ENCODE measurements around the gene TPM2.

The TPM2 gene

DNA sequence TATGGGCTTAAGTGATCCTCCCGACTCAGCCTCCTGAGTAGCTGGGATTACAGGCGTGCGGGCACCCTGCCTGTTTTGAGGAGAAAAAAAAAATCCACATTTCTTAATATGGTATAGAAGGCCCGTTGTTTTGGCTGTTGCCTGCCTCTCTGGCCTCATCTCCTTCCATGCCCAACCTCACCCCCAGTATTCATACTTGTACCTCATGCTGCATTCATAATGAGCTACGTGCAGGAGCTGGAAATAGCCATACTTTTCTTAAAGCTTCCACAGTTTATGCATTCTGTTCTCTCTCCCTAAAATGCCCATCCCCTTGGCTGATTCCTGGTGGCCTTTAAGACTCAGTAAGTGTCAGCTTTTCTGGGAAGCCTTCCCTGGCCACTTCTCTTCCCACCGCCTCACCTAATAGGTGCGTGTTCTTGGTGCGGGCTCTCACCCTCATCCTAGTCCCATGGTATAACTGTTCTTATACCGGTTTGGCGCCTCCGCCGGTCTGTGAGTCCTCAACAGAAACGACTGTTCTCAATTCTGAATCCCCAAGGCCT, 2.1 kb upstream of the TPM2 start:
- no peak for DNase-seq

- DNase-seq = no peak
Observed at GRCh38 chr9:35691334-35691650, 1.6 kb upstream of the TPM2 start.

DNA sequence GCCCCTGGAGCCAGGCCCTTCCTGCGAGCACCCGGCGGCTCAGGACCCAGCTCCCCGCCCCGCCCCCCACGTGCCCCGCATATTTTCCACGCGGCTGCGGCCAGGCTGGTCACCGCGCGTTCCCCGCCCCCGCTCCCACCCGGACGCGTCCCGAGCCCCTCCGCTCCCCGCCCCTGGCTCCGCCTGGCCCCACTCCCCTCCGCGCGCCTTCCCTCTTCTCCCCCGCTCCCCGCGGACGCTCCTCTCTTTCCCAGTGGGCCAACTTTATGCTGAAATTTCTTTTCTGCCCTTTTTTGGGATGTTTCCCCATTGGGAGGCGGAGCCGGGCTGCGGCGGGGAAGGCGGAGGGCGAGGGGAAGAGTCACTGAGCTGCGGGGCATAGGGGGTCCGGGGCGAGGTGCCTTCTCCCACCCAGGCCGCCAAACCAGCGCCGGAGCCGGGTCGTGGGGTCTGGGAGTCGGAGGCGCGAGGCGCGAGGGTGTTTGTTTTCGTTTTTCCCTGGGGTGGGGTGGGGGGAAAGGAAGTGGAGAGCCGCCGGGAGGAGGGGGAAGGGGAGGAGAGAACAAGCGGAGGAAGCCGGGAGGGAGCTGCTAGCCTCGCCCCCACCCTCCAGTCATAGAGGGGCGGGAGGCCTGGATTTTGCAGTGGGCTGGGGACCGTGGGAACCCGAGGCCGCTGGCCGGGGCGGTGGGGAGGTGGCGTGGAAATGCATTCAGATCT, 1.0 kb upstream of the TPM2 start:
- DNase-seq = peak in 1 of 2 experiments; percentile 36

DNA sequence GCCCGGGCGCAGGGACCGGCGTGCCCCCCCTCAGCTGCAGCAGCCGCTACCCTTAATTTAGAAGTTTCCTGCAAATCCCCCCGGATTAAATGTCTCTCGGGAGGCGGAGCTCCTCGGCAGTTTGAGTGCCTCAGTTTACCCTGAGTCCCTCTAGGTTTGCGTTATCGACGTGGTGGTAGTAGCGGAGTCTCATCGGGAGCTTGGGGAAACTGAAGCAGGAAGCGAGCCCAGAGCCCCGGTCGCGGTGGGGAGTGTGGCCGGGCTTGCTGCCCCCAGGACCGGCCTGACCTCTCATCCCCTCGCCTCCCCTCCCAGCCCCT, 529 bp upstream of the TPM2 start:
- peak in 1 of 2 experiments; percentile 33 for DNase-seq

GRCh38 chr9:35688558-35689541, 875 bp downstream of the TPM2 start:
- DNase-seq = no peak

DNA sequence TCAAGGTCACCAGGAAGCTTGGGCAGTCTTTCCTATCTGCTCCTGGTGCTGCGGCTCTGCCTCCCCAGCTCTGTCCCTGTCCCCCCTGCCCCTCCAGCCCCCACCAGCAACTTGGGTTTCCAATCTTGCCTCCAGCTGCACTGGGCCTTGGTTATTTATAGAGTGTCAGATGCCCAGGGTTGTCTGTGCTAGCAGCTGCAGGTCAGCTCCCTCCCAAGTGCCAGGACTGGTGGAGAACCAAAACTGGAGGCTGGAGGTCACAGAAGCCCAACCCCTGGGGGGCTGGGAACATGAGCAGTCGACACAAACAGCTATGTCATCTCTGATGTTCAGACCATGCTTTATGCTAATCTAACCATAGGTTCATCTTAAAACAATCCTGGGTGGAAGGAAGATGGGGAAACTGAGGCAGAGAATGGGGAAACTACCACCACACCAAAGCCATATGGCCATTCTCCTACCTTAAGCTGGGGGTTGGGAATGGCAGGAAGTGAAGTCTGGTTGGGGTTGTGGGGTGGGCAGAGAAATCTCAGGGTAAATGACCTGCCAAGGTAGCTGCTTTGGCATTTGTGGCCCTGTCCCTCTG, 1.7 kb downstream of the TPM2 start:
- DNase-seq = no peak

GRCh38 chr9:35687306-35687705, 2.4 kb downstream of the TPM2 start:
- no peak for DNase-seq

- no peak for DNase-seq
Observed at GRCh38 chr9:35686222-35687203, 3.2 kb downstream of the TPM2 start.

- DNase-seq = no peak
Observed at GRCh38 chr9:35685506-35685905, 4.2 kb downstream of the TPM2 start.

GRCh38 chr9:35684921-35685320, 4.8 kb downstream of the TPM2 start:
- no peak for DNase-seq

- no peak for DNase-seq
Observed at GRCh38 chr9:35683323-35683722, 6.4 kb downstream of the TPM2 start.

DNA sequence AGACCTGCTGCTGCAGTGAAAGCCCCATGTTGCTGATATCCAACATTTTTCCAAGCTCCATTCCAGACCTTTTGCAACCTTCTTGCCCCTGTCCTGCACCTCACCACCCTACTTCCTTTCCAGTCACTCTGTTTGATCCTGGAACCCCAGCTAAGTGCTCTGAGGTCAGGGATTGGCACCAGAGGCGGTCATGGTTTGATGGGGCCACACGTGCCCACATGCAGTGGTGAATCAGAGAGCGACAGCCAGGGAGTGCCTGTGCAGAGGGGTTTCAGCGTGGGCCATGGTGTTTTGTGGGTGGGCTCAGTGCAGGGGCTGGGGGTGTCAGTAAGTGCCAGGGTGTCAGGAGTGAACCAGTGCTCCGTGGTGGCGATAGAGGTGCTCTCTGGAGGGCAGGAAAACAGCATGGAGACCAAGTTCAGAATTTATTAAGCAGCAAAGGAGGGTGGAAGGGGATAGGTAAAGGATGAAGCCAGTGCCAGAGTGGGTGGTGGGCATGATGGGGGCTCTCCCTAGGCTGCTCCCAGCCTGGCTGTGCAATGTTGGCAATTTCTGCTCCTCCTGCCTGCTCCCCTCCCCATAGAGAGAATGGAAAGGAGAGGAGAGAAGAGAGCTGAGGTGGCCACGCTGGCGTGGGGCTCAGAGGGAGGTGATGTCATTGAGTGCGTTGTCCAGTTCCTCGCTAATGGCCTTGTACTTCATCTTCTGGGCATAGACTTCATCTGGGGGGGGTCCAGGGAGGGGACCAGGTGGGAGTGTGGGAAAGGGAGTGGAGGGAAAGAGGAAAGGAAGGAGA, 7.0 kb downstream of the TPM2 start:
- no peak for DNase-seq

- DNase-seq = no peak
Observed at GRCh38 chr9:35682051-35682450, 7.7 kb downstream of the TPM2 start.

DNA sequence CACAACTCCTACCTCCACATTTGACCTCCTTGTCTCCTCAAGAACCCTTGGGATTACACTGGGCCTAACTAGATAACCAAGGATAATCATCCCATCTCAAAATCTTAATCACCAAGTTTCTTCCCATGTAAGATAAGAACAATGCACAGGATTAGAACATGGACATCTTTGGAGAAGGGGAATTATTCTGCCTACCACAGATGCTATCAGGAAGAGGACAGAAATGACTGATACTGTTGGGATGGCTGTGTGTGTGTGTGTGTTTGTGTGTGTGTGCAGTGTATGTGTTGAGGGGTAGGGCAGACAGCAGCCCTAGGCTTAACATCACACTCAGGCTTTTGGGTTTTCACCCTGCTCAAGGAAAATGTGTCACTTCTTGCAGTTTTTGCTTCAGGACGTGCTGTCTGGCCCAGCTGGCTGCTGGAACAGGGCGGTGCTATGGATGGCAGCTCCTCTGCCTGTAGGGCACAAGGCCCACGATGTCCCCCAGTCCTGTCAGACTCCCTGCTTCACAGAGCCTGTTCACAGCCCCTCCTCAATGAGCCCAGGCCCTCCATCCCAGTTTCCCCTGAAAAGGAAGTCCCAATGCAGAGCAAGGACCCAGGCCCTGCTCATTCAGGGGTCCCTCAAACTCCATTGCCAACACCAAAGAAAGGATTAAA, 8.3 kb downstream of the TPM2 start:
- no peak for DNase-seq

DNA sequence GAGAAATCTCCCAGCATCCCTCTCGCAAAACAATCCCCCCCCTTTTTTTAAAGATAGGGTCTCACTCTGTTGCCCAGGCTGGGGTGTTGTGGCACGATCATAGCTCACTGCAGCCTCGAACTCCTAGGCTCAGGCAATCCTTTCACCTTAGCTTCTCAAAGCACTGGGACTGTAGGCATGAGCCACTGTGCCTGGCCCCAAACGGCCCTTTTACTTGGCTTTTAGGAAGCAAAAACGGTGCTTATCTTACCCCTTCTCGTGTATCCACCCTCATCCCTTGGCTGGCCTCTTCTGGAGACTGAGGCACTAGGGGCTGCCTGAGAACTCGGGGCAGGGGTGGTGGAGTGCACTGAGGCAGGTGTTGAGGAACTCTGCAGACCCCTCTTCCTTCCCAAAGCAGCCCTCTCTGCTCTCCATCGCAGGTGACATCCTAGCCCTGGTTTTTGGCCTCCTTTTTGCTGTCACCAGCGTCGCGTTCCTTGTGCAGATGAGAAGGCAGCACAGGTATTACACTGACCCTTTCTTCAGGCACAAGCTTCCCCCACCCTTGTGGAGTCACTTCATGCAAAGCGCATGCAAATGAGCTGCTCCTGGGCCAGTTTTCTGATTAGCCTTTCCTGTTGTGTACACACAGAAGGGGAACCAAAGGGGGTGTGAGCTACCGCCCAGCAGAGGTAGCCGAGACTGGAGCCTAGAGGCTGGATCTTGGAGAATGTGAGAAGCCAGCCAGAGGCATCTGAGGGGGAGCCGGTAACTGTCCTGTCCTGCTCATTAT, 9.2 kb downstream of the TPM2 start:
- no peak for DNase-seq

GRCh38 chr9:35679766-35680330, 9.9 kb downstream of the TPM2 start:
- DNase-seq = no peak

GRCh38 chr9:35679091-35679490, 10.6 kb downstream of the TPM2 start:
- no peak for DNase-seq

DNA sequence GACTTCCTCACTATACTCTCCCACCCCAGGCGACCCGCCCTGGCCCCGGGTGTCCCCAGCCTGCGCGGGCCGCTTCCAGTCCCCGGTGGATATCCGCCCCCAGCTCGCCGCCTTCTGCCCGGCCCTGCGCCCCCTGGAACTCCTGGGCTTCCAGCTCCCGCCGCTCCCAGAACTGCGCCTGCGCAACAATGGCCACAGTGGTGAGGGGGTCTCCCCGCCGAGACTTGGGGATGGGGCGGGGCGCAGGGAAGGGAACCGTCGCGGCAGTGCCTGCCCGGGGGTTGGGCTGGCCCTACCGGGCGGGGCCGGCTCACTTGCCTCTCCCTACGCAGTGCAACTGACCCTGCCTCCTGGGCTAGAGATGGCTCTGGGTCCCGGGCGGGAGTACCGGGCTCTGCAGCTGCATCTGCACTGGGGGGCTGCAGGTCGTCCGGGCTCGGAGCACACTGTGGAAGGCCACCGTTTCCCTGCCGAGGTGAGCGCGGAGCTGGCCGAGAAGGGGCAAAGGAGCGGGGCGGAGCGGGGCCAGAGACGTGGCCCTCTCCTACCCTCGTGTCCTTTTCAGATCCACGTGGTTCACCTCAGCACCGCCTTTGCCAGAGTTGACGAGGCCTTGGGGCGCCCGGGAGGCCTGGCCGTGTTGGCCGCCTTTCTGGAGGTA, 13.9 kb downstream of the TPM2 start:
- DNase-seq = no peak

- no peak for DNase-seq
Observed at GRCh38 chr9:35675204-35675603, 14.5 kb downstream of the TPM2 start.

Data from SW 1271 (cell line).